GM18951 (cell line): ENCODE measurements around the gene SNX24.
"Not testable (repeated sequence)": the region's sequence is repeated elsewhere in the genome, so short reads cannot be mapped to it uniquely, and the experiment has no call there.

Experiments
- POLR2A ChIP-seq: IDR thresholded peaks from 4 replicates; pipeline ENCODE4 v1.6.1; 2011; ENCODE audit warnings: mild to moderate bottlenecking; ENCODE audit not compliant: insufficient read length, insufficient read depth; ENCODE audit errors: extremely low read depth
- in situ Hi-C: fragments of 300-500 bp; cut with MboI; formaldehyde crosslinking; loops from one replicate; pipeline ENCODE4 v1.12.0; 2022; ENCODE audit warnings: low sequenced_read_pairs, mixed read lengths, inconsistent platforms; ENCODE audit not compliant: unreplicated experiment

Gene SNX24

GRCh38 chr5:122942164-122942914 is 96.9 kb downstream of the SNX24 start:
- TF ChIP-seq POLR2A, result no peak
- in situ Hi-C loops, result no loop called here

GRCh38 chr5:122943050-122943698 is 97.8 kb downstream of the SNX24 start:
- TF ChIP-seq POLR2A, result no peak
- in situ Hi-C loops, result no loop called here

- in situ Hi-C loops, result no loop called here
- no peak for TF ChIP-seq POLR2A
These were observed 98.6 kb downstream of the SNX24 start for GRCh38 chr5:122944051-122944450.

GRCh38 chr5:122947372-122947771 is 102.0 kb downstream of the SNX24 start:
- no peak for TF ChIP-seq POLR2A
- in situ Hi-C loops, result no loop called here

GRCh38 chr5:122947772-122948171 is 102.4 kb downstream of the SNX24 start:
- in situ Hi-C loops, result no loop called here
- no peak for TF ChIP-seq POLR2A

- in situ Hi-C loops, result no loop called here
- no peak for TF ChIP-seq POLR2A
These were observed 102.9 kb downstream of the SNX24 start for GRCh38 chr5:122948319-122948718.

DNA sequence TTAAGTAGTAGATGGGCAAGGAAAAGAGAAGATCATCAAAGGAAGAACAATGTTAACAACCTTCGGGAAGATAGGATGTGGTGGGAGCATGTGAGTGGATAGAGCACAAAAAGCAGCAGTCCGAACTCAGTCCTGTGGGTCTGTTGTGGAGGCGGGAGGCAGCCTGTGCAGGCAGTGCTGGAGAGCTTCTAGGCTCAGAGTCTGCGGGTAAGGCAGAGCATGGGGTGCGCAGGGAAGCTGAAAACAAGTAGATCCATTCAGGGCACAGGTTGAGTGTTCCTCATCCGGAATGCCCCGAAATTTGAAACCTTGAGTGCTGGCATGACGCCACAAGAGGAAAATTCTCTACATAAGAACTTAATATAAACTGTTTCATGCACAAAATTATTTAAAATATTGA is 106.2 kb downstream of the SNX24 start:
- in situ Hi-C loops, result no loop called here
- TF ChIP-seq POLR2A, result no peak

DNA sequence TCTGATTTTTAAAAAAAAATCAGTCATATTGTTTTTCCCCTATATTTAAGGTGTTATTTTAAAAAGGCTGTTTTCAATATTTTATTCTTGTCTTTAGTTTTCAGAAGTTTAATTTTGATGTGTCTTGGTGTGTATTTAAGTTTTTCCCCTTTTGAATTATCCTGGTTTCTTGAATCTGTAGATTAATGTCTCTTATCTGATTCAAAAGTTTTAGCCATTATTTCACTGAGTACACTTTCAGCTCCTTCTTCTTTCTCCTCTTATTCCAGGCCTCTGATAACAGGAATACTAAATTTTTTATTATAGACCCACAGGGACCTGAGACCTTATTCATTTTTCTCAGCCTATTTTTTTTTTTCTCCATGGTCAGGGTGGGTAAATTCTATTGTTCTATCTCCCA is 109.3 kb downstream of the SNX24 start:
- in situ Hi-C loops, result no loop called here
- no peak for TF ChIP-seq POLR2A

DNA sequence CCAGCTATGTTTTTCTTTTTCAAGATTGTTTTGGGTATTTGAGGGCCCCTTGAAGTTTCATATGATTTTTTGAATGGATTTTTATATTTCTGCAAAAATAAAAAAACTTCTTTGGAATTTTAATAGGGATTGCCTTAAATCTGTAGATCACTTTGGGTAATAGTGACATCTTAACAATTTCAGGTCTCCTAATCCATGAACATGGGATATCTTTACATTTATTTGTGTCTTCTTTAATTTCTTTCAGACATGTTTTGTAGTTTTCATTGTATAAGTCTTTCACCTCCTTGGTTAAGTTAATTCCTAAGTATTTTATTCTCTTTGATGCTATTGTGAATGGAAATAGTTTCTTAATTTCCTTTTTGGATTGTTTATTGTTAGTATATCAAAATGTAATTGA is 112.0 kb downstream of the SNX24 start:
- in situ Hi-C loops, result no loop called here

DNA sequence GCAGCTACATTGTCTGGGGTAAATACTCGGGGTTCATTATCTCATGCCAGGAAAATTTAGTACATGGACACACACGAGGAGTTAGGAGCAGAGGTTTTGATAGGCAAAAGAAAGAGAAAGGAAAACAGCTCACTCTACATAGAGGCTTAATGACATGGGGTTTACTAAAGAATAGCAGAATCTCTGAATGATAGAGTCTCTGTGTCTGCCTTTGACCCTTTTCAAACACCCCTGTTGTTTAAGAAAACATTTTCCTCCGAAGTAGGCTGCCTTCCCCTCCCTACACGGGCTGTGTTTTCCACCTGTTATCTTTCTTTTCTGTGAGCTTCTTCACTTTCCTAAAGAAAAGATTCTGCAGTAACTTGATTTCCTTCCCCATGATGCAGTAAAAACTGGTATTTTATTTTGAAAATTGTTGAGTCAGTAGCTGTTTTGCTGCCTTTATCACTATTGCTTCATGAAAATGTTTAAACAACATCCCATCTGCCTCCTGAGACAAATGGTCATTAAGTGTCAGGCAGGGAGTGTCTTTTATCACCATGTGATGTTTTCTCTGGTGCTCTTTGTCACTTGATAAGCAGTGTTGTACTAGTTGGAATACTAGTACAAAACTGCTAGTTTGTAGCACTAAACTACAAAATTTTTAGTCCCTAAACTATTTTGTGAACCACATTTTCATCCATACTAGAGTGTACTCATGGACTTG is 114.5 kb downstream of the SNX24 start:
- in situ Hi-C loops, result no loop called here
- no peak for TF ChIP-seq POLR2A

More for the DNA sequence above, 112.0 kb downstream of the SNX24 start:
- TF ChIP-seq POLR2A, result no peak

DNA sequence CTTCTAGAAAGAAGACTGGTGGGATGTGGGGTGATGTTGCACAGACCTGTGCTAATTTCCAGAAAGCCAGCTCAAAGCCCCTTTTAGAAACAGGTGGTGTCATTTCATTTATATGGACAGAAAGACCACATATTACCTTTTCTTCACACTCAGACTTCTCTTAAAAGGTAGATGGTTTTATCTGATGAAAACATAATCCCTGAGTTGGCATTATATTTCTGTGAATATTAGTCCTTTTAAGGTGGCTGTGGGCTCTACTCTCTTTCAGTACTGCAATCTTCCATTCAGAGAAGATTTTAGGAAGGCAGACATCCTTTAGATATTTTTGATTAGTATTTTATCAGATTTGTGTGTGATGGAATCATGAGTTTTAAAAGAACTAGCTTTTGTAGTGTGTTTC is 117.9 kb downstream of the SNX24 start:
- in situ Hi-C loops, result no loop called here
- TF ChIP-seq POLR2A, result no peak

GRCh38 chr5:122965111-122965510 is 119.7 kb downstream of the SNX24 start:
- no peak for TF ChIP-seq POLR2A
- in situ Hi-C loops, result no loop called here

- in situ Hi-C loops, result no loop called here
These were observed 121.7 kb downstream of the SNX24 start for GRCh38 chr5:122967085-122967484.

DNA sequence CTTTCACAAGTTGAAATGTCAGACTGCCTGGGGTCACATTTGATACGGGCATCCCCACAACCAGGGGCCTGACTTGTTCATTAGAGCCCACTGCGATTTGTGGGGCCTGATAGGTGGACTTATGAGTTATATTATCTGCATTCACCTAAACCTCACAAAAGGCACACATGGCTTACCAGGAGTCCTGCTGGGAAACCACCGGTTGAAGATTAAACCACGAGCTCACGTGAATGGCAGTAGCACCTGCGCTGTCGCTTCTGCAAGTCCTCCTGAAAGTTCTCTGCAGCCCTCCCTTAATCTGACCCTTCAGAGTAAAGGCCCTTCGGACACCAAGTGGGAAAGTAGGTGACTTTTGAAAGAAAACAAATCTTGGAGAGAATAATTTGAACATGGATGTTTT is 122.2 kb downstream of the SNX24 start:
- no peak for TF ChIP-seq POLR2A
- in situ Hi-C loops, result no loop called here

More at GRCh38 chr5:122967085-122967484, 121.7 kb downstream of the SNX24 start:
- TF ChIP-seq POLR2A, result no peak

DNA sequence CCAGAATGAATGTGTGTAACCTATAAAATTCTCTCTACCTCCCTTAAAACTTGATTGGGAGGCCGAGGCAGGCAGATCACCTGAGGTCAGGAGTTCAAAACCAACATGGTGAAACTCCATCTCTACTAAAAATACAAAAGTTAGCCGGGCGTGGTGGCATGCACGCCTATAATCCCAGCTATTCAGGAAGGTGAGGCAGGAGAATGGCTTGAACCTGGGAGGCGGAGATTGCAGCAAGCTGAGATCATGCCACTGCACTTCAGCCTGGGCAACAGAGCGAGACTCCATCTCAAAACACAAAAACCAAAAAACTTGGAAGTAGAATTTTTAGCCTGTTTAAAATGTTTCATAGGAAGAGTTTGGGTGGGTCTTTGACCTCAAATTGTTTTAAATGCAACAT is 122.6 kb downstream of the SNX24 start:
- in situ Hi-C loops, result not testable (repeated sequence)
